Measurements from ENCODE around the gene NPL.

The NPL gene

GRCh38 chr1:182784556-182785171, 4.9 kb upstream of the NPL start:
- ChIA-PET POLR2A (interaction anchor here (1.0 kb wide), 2 partner anchors 182 to 184 kb away, joined by 4 read pairs; no protein-coding TSS in a partner anchor), CTCF (interaction anchor here (0.6 to 12.6 kb wide), 35 partner anchors 9 to 765 kb away, joined by 3 to 668 read pairs (median 3); partner anchors contain the start of genes RGS16, RNASEL and TEDDM1)
- H3K36me3 ChIP-seq (ENCODE audit: control insufficient read depth in 2 of 2, insufficient read depth in 1 of 2, low read length in 2 of 2): no peaks in the 10 kb centered on the region
- no peak overlapping the region for H3K27ac ChIP-seq (ENCODE audit: extremely low read depth, low read depth, low read length)
- no peak overlapping the region for H3K4me3 ChIP-seq (ENCODE audit: low read depth, low read length)
- no peak for TF ChIP-seq GLIS1 (tag by site-specific recombination; IDR thresholded peaks at IDR 0.05)
- peak; percentile 71 for TF ChIP-seq ZSCAN30 (tag by site-specific recombination; IDR thresholded peaks at IDR 0.05)
- no peak for TF ChIP-seq ZNF629 (tag by site-specific recombination; IDR thresholded peaks at IDR 0.05)
- TF ChIP-seq ZNF157 (tag by site-specific recombination; IDR thresholded peaks at IDR 0.05): no peak
- TF ChIP-seq, protein P1, sequence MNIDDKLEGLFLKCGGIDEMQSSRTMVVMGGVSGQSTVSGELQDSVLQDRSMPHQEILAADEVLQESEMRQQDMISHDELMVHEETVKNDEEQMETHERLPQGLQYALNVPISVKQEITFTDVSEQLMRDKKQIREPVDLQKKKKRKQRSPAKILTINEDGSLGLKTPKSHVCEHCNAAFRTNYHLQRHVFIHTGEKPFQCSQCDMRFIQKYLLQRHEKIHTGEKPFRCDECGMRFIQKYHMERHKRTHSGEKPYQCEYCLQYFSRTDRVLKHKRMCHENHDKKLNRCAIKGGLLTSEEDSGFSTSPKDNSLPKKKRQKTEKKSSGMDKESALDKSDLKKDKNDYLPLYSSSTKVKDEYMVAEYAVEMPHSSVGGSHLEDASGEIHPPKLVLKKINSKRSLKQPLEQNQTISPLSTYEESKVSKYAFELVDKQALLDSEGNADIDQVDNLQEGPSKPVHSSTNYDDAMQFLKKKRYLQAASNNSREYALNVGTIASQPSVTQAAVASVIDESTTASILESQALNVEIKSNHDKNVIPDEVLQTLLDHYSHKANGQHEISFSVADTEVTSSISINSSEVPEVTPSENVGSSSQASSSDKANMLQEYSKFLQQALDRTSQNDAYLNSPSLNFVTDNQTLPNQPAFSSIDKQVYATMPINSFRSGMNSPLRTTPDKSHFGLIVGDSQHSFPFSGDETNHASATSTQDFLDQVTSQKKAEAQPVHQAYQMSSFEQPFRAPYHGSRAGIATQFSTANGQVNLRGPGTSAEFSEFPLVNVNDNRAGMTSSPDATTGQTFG (tag by site-specific recombination; IDR thresholded peaks at IDR 0.05; ENCODE audit: borderline replicate concordance): no peak
- TF ChIP-seq ZNF354C (tag by site-specific recombination; IDR thresholded peaks at IDR 0.05; ENCODE audit: borderline replicate concordance, low read depth): no peak
- TF ChIP-seq SP7 (tag by site-specific recombination; IDR thresholded peaks at IDR 0.05): 0 out of 2 replicates have a peak, but pooled peaks have one; percentile 13
- TF ChIP-seq ZNF2 (tag by site-specific recombination; IDR thresholded peaks at IDR 0.05): no peak
- TF ChIP-seq, protein P2, sequence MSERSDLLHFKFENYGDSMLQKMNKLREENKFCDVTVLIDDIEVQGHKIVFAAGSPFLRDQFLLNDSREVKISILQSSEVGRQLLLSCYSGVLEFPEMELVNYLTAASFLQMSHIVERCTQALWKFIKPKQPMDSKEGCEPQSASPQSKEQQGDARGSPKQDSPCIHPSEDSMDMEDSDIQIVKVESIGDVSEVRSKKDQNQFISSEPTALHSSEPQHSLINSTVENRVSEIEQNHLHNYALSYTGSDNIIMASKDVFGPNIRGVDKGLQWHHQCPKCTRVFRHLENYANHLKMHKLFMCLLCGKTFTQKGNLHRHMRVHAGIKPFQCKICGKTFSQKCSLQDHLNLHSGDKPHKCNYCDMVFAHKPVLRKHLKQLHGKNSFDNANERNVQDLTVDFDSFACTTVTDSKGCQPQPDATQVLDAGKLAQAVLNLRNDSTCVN (tag by site-specific recombination; optimal IDR thresholded peaks at IDR 0.05): no peak
- TF ChIP-seq ZNF654 (tag by site-specific recombination; IDR thresholded peaks at IDR 0.05; ENCODE audit: low read depth): peak; percentile 94
- TF ChIP-seq, protein P3, sequence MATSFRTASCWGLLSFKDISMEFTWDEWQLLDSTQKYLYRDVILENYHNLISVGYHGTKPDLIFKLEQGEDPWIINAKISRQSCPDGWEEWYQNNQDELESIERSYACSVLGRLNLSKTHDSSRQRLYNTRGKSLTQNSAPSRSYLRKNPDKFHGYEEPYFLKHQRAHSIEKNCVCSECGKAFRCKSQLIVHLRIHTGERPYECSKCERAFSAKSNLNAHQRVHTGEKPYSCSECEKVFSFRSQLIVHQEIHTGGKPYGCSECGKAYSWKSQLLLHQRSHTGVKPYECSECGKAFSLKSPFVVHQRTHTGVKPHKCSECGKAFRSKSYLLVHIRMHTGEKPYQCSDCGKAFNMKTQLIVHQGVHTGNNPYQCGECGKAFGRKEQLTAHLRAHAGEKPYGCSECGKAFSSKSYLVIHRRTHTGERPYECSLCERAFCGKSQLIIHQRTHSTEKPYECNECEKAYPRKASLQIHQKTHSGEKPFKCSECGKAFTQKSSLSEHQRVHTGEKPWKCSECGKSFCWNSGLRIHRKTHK (tag by site-specific recombination; IDR thresholded peaks at IDR 0.05): no peak
- TF ChIP-seq, protein P4, sequence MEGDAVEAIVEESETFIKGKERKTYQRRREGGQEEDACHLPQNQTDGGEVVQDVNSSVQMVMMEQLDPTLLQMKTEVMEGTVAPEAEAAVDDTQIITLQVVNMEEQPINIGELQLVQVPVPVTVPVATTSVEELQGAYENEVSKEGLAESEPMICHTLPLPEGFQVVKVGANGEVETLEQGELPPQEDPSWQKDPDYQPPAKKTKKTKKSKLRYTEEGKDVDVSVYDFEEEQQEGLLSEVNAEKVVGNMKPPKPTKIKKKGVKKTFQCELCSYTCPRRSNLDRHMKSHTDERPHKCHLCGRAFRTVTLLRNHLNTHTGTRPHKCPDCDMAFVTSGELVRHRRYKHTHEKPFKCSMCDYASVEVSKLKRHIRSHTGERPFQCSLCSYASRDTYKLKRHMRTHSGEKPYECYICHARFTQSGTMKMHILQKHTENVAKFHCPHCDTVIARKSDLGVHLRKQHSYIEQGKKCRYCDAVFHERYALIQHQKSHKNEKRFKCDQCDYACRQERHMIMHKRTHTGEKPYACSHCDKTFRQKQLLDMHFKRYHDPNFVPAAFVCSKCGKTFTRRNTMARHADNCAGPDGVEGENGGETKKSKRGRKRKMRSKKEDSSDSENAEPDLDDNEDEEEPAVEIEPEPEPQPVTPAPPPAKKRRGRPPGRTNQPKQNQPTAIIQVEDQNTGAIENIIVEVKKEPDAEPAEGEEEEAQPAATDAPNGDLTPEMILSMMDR (tag by site-specific recombination; IDR thresholded peaks at IDR 0.05): peak; percentile 53
- TF ChIP-seq, protein P5, sequence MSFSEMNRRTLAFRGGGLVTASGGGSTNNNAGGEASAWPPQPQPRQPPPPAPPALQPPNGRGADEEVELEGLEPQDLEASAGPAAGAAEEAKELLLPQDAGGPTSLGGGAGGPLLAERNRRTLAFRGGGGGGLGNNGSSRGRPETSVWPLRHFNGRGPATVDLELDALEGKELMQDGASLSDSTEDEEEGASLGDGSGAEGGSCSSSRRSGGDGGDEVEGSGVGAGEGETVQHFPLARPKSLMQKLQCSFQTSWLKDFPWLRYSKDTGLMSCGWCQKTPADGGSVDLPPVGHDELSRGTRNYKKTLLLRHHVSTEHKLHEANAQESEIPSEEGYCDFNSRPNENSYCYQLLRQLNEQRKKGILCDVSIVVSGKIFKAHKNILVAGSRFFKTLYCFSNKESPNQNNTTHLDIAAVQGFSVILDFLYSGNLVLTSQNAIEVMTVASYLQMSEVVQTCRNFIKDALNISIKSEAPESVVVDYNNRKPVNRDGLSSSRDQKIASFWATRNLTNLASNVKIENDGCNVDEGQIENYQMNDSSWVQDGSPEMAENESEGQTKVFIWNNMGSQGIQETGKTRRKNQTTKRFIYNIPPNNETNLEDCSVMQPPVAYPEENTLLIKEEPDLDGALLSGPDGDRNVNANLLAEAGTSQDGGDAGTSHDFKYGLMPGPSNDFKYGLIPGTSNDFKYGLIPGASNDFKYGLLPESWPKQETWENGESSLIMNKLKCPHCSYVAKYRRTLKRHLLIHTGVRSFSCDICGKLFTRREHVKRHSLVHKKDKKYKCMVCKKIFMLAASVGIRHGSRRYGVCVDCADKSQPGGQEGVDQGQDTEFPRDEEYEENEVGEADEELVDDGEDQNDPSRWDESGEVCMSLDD (tag by site-specific recombination; IDR thresholded peaks at IDR 0.05): no peak
- TF ChIP-seq ZNF133 (tag by site-specific recombination; IDR thresholded peaks at IDR 0.05): no peak
- TF ChIP-seq, protein P6, sequence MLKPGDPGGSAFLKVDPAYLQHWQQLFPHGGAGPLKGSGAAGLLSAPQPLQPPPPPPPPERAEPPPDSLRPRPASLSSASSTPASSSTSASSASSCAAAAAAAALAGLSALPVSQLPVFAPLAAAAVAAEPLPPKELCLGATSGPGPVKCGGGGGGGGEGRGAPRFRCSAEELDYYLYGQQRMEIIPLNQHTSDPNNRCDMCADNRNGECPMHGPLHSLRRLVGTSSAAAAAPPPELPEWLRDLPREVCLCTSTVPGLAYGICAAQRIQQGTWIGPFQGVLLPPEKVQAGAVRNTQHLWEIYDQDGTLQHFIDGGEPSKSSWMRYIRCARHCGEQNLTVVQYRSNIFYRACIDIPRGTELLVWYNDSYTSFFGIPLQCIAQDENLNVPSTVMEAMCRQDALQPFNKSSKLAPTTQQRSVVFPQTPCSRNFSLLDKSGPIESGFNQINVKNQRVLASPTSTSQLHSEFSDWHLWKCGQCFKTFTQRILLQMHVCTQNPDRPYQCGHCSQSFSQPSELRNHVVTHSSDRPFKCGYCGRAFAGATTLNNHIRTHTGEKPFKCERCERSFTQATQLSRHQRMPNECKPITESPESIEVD (tag by site-specific recombination; IDR thresholded peaks at IDR 0.05): 0 out of 2 replicates have a peak, but pooled peaks have one; percentile 14
- TF ChIP-seq PRDM1 (tag by site-specific recombination; IDR thresholded peaks at IDR 0.05): 0 out of 2 replicates have a peak, but pooled peaks have one; percentile 41
- peak; percentile 26; the same call in 1 of the 2 replicates for TF ChIP-seq ZNF10 (tag by site-specific recombination; IDR thresholded peaks at IDR 0.05)
- peak; percentile 92 for TF ChIP-seq ZNF660 (tag by site-specific recombination; IDR thresholded peaks at IDR 0.05)
- 0 out of 2 replicates have a peak, but pooled peaks cover 2% of the 10 kb centered on the region for H3K4me1 ChIP-seq (ENCODE audit: control insufficient read depth, insufficient read depth, low read length)
- H3K9me3 ChIP-seq (ENCODE audit: control insufficient read depth, insufficient read depth, low read depth, low read length): no peaks in the 10 kb centered on the region

All from HEK293 (cell line).